Measurements from ENCODE around the gene SURF4. TPM values are rescaled to one million over a fixed set of nuclear protein-coding genes. Genes with fewer than 3 reads are reported as not detected.

The SURF4 gene
- 187 to 197 TPM (median 194 TPM) in 5 replicates for total RNA-seq (2022; extraction: Qiagen RNA extraction)

DNA sequence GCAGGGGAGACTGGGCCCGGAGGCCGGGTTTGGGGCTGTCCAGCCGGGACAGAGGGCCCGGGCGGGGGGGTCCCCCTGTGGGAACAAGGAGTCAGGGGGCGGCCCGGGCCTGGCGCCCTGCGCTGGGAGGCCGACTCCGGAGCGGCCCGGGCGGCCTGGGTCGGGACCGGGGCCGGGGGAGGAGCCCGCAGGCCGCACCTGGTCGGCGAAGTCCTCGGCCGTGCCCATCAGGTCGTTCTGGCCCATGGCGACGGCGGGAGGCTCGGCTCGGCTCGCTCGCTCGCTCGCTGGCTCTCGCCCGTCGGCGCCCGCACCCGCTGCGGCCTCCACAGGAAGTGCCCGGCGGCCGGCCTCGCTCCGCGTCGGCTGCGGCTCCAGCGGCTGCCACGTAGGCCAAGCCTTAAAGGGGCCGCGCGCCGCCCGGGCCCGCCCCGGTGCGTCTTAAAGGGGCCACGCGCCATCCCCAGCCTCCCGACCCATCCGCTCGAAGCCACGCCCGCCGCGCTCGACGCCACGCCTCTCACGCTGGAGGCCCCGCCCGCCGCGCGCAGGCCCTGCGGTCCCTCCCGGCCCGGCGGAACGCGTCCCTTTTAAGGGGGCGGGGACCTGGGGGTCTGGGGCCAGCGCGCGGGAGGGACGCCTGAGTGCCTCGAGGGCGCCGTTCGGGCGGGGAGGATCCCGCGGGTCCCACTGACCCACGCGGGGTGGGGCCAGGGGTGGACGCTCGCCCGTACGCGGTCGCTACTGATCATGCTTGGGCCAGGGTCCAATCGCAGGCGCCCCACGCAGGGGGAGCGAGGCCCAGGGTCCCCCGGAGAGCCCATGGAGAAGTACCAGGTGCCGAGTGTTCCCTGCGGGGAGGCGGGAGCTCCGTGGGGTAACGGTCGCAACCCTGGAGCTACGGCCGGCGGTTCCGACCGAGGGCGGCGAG, at the start of gene SURF4, which contains the start of gene STKLD1:
TSS of gene SURF4 (minus strand) at position 337 of the 931 bp plus-strand sequence. CDS start at position 246, 91 bp downstream.
TSS of gene STKLD1 (plus strand) at position 643 of the 931 bp plus-strand sequence. CDS start at position 751, 108 bp downstream.

DNA sequence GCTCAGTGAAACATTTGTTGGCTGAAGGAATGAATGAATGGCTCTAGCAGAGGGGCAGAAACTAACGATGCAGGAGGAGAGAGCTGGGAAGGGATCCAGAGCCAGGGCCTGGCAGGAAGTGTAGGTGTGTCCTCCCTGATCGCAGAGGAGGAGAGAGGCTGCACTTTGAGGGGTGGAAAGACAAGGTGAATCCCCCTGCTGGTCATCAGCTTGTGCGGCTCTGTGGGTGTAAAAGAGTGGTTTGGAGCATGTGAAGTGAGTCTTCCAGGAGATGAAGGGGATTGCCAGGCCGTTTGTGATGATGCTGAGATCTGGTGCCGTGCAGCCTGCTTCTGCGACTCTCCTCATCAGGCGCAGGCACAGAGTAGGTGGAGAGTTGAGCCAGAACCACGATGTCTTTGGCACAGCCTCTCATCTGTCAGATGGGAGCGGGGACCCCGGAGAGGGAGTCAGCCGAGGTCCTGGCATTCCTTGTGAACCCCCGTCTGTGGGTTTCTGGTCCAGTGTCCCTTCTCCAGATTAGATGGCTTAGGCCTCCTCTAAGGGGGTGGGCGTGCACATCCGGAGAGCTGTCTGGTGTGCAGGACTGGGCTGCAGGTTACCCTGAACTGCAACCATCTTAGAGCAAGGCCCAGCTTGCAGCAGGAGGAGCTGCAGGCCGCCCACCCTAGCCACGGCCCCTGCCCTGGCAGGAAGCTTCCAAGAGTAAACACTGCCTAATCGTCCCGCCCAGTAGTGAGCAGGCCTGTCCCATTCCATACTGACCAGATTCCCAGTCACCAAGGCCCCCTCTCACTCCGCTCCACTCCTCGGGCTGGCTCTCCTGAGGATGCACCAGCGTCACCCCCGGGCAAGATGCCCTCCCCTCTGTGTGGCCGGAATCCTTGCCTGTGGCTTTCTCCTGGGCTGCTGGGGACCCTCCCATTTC, 46.0 kb upstream of the SURF4 start, which contains the start of gene ADAMTS13:
TSS of gene ADAMTS13 (plus strand) at position 753 of the 928 bp plus-strand sequence. CDS start at position 830, 77 bp downstream.

GRCh38 chr9:133417541-133418461, 41.9 kb upstream of the SURF4 start, which contains the start of gene REXO4:
REXO4 (minus strand) TSS chr9:133418010; CDS start chr9:133417844, 166 bp downstream.

DNA sequence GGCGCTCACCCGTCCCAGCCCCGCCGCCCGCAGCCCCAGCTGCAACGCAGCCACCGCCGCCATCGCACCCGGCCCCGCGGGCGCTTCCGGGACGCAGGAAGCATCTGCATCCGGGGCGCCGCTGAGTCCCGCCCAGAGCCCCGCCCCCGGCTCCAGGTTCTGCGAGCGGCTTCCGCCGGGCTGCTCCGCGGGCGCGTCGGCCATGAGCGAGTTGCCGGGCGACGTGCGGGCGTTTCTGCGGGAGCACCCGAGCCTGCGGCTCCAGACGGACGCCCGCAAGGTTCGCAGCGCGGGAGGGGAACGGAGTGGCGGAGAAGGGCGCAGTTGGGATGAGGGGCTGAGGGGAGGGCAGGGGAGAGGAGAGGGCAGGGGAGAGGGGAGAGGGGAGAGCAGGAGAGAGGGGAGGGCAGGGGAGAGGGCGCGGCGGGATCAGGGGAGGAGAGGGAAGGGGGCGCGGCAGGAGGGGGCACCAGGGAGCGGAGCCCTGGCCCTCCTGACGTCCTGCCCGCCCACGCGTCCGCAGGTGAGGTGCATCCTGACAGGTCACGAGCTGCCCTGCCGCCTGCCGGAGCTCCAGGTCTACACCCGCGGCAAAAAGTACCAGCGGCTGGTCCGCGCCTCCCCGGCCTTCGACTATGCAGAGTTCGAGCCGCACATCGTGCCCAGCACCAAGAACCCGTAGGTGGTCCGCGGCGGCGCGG, 19.3 kb downstream of the SURF4 start, which contains the start of the genes SURF1 and SURF2:
TSS of gene SURF1 (minus strand) at position 97 of the 701 bp plus-strand sequence. CDS start at position 63, 34 bp downstream.
TSS of gene SURF2 (plus strand) at position 160 of the 701 bp plus-strand sequence. CDS start at position 203, 43 bp downstream.

GRCh38 chr9:133347985-133348717, 27.7 kb downstream of the SURF4 start, which contains the start of the genes MED22 and RPL7A:
MED22 (minus strand) TSS chr9:133348131; CDS start chr9:133346662, 1,469 bp downstream.
RPL7A (plus strand) TSS chr9:133348218; CDS start chr9:133348244, 26 bp downstream.

GRCh38 chr9:133335924-133336811, 39.7 kb downstream of the SURF4 start, which contains the start of gene SURF6:
SURF6 (minus strand) TSS chr9:133336188; CDS start chr9:133336132, 56 bp downstream.

Other genes with a start within 250 kb of the SURF4 start
- 1.4 to 2.6 TPM (median 2.0 TPM) in 5 replicates for gene GBGT1, start 212.1 kb downstream of the SURF4 start, total RNA-seq (2022; extraction: Qiagen RNA extraction)
- not detected in 5 replicates for gene OBP2B, start 166.8 kb downstream of the SURF4 start, total RNA-seq (2022; extraction: Qiagen RNA extraction)
- not detected in 5 replicates for gene ABO, start 100.9 kb downstream of the SURF4 start, total RNA-seq (2022; extraction: Qiagen RNA extraction)
- gene SURF6, start 39.9 kb downstream of the SURF4 start, total RNA-seq (2022; extraction: Qiagen RNA extraction): 22.3 to 28.8 TPM (median 25.0 TPM) in 5 replicates
- 23.5 to 32.2 TPM (median 30.0 TPM) in 5 replicates for gene MED22, start 27.9 kb downstream of the SURF4 start, total RNA-seq (2022; extraction: Qiagen RNA extraction)
- gene RPL7A, start 27.8 kb downstream of the SURF4 start, total RNA-seq (2022; extraction: Qiagen RNA extraction): 3,317 to 3,500 TPM (median 3,431 TPM) in 5 replicates
- gene SURF1, start 19.6 kb downstream of the SURF4 start, total RNA-seq (2022; extraction: Qiagen RNA extraction): 36.2 to 49.2 TPM (median 42.8 TPM) in 5 replicates
- gene SURF2, start 19.5 kb downstream of the SURF4 start, total RNA-seq (2022; extraction: Qiagen RNA extraction): 37.8 to 53.4 TPM (median 45.4 TPM) in 5 replicates
- 0.50 to 0.92 TPM (median 0.64 TPM) in 5 replicates for gene STKLD1, start 306 bp upstream of the SURF4 start, total RNA-seq (2022; extraction: Qiagen RNA extraction)
- 29.2 to 36.5 TPM (median 33.6 TPM) in 5 replicates for gene REXO4, start 42.0 kb upstream of the SURF4 start, total RNA-seq (2022; extraction: Qiagen RNA extraction)
- 0.31 to 0.63 TPM (median 0.60 TPM) in 5 replicates for gene ADAMTS13, start 46.3 kb upstream of the SURF4 start, total RNA-seq (2022; extraction: Qiagen RNA extraction)
- 4.2 to 5.3 TPM (median 4.5 TPM) in 5 replicates for gene CACFD1, start 83.9 kb upstream of the SURF4 start, total RNA-seq (2022; extraction: Qiagen RNA extraction)
- 17.1 to 21.5 TPM (median 19.5 TPM) in 5 replicates for gene SLC2A6, start 103.0 kb upstream of the SURF4 start, total RNA-seq (2022; extraction: Qiagen RNA extraction)
- gene MYMK, start 148.9 kb upstream of the SURF4 start, total RNA-seq (2022; extraction: Qiagen RNA extraction): not detected in 5 replicates
- gene ADAMTSL2, start 158.6 kb upstream of the SURF4 start, total RNA-seq (2022; extraction: Qiagen RNA extraction): not detected in 5 replicates
- not detected in 5 replicates for gene FAM163B, start 233.3 kb upstream of the SURF4 start, total RNA-seq (2022; extraction: Qiagen RNA extraction)